ENCODE data around the gene MAZ. TPM values are rescaled to one million over a fixed set of nuclear protein-coding genes. Genes with fewer than 3 reads are reported as not detected.

MAZ gene
- total RNA-seq, 1 donor from 2014 or later, result 146 TPM

- Histone ChIP-seq H3K4me3 (no peak overlapping the region), H3K9me3 (no peaks in the 10 kb centered on the region), H3K4me1 (no peaks in the 10 kb centered on the region), H3K36me3 (peaks cover 78 to 81% of the 10 kb centered on the region in 2 donors), H3K27me3 (no peaks in the 10 kb centered on the region), H3K27ac (no peak overlapping the region)
- TF ChIP-seq CTCF (IDR thresholded peaks at IDR 0.05), result no peak
- no peak for DNase-seq (ENCODE audit: low spot score in 2 of 2)
- intact Hi-C loops (cut with DNase I), result loop anchor here (5.0 kb wide), 1 partner anchor 147 kb away; no protein-coding TSS in a partner anchor
These were observed 38.4 kb downstream of the MAZ start for GRCh38 chr16:29844575-29845331.

- intact Hi-C loops (cut with DNase I), result loop anchor here (5.0 kb wide), 1 partner anchor 148 kb away; no protein-coding TSS in a partner anchor
- H3K4me3 ChIP-seq, result no peak overlapping the region
- no peak for TF ChIP-seq CTCF (IDR thresholded peaks at IDR 0.05)
- no peaks in the 10 kb centered on the region for H3K27me3 ChIP-seq
- no peaks in the 10 kb centered on the region for H3K9me3 ChIP-seq
- H3K4me1 ChIP-seq, result no peaks in the 10 kb centered on the region
- no peak for DNase-seq (ENCODE audit: low spot score in 2 of 2)
- peaks cover 68 to 72% of the 10 kb centered on the region in 2 donors for H3K36me3 ChIP-seq
- H3K27ac ChIP-seq, result no peak overlapping the region
These were observed 39.3 kb downstream of the MAZ start for GRCh38 chr16:29845656-29846055.

GRCh38 chr16:29848420-29849297 lies 42.3 kb downstream of the MAZ start:
- Histone ChIP-seq H3K27ac (no peak overlapping the region), H3K9me3 (no peaks in the 10 kb centered on the region), H3K36me3 (peaks cover 43 to 49% of the 10 kb centered on the region in 2 donors), H3K4me3 (no peak overlapping the region), H3K4me1 (no peaks in the 10 kb centered on the region), H3K27me3 (no peaks in the 10 kb centered on the region)
- peak; percentile 75 to 92 (median 82) for TF ChIP-seq CTCF (IDR thresholded peaks at IDR 0.05)
- intact Hi-C loops (cut with DNase I), result loop anchor here (2.0 to 5.0 kb wide), 3 partner anchors 24 to 151 kb away; partner anchors contain the start of gene MAZ
- DNase-seq (ENCODE audit: low spot score in 2 of 2), result peak in 1 of 2 donors; percentile 84

- intact Hi-C loops (cut with DNase I), result loop anchor here (2.0 to 5.0 kb wide), 3 partner anchors 25 to 152 kb away; partner anchors contain the start of gene MAZ
- no peaks in the 10 kb centered on the region for H3K27me3 ChIP-seq
- no peak overlapping the region for H3K4me3 ChIP-seq
- no peak for TF ChIP-seq CTCF (IDR thresholded peaks at IDR 0.05)
- H3K27ac ChIP-seq, result no peak overlapping the region
- H3K4me1 ChIP-seq, result no peaks in the 10 kb centered on the region
- H3K36me3 ChIP-seq, result peaks cover 35 to 41% of the 10 kb centered on the region in 2 donors
- DNase-seq (ENCODE audit: low spot score in 2 of 2), result no peak
- H3K9me3 ChIP-seq, result no peaks in the 10 kb centered on the region
These were observed 43.2 kb downstream of the MAZ start for GRCh38 chr16:29849505-29849904.

- H3K27me3 ChIP-seq, result no peaks in the 10 kb centered on the region
- no peak for DNase-seq (ENCODE audit: low spot score in 2 of 2)
- H3K9me3 ChIP-seq, result no peaks in the 10 kb centered on the region
- no peak overlapping the region for H3K4me3 ChIP-seq
- peaks cover 20 to 27% of the 10 kb centered on the region in 2 donors for H3K36me3 ChIP-seq
- no peak for TF ChIP-seq CTCF (IDR thresholded peaks at IDR 0.05)
- H3K4me1 ChIP-seq, result no peaks in the 10 kb centered on the region
- intact Hi-C loops (cut with DNase I), result no loop called here
- no peak overlapping the region for H3K27ac ChIP-seq
These were observed 44.7 kb downstream of the MAZ start for GRCh38 chr16:29850998-29851397.

All from ascending aorta (tissue), 2 donors.